HL-60 (cell line): ENCODE measurements around the gene SNAP91.
"Not testable (repeated sequence)": the region's sequence is repeated elsewhere in the genome, so short reads cannot be mapped to it uniquely, and the experiment has no call there.

ENCODE experiments used
- DNase-seq, 2 experiments: peaks; one replicate each; pipeline ENCODE4 v3.0.0-alpha.2; 2010 to 2020; ENCODE audit warnings: low read depth in 1 of 2, low spot score in 1 of 2
- H3K27ac ChIP-seq: fragments of 250-450 bp; sonication (Bioruptor Pico); replicated peaks from 2 replicates; pipeline ENCODE4 v1.5.1; 2020; ENCODE audit warnings: mild to moderate bottlenecking, moderate library complexity
- H3K27me3 ChIP-seq: fragments of 250-450 bp; sonication (Bioruptor Pico); 2 replicates; pipeline ENCODE4 v1.5.1; 2021; ENCODE audit warnings: mild to moderate bottlenecking, moderate library complexity; ENCODE audit not compliant: insufficient read depth, poor library complexity, severe bottlenecking
- H3K4me3 ChIP-seq: replicated peaks from 2 replicates; pipeline ENCODE4 v1.5.1; 2011; ENCODE audit warnings: mild to moderate bottlenecking, control low read depth, low read length; ENCODE audit not compliant: insufficient read depth
- GABPA ChIP-seq: IDR thresholded peaks from 2 replicates; pipeline ENCODE4 v1.6.1; 2012; ENCODE audit warnings: low read depth
- POLR2AphosphoS5 ChIP-seq: IDR thresholded peaks from 2 replicates; pipeline ENCODE4 v1.6.1; 2012; ENCODE audit warnings: low read depth
- SPI1 ChIP-seq: IDR thresholded peaks from 2 replicates; pipeline ENCODE4 v1.6.1; 2012; ENCODE audit warnings: low read depth, mild to moderate bottlenecking, borderline replicate concordance
- TF ChIP-seq, protein P1 (sequence below): IDR thresholded peaks from 2 replicates; pipeline ENCODE4 v1.6.1; 2012; ENCODE audit warnings: low read depth; ENCODE audit not compliant: insufficient replicate concordance
- TF ChIP-seq, protein P2 (sequence below): IDR thresholded peaks from one replicate; pipeline ENCODE4 v1.5.1; 2011; ENCODE audit warnings: low read length, control low read depth, inconsistent platforms; ENCODE audit not compliant: insufficient read depth

The SNAP91 gene

DNA sequence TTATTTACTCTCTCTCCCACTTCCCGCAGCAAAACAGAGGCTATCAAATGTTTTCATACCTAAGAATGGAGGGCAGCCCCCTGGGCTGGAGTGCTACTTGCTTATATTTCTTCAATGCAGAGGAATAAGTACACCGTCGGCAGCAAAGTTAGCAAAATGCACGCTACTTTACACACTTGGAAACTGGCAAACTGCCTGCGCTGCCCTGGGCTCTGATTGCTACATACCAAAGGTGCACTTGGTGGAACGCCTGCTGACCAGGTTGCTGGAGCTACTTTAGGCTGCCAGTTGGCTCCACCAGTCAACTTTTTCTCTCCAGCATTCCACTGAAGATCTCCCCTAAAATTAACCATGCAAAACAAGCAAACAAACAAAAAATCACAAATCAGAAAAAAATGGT, 134.1 kb downstream of the SNAP91 start:
- TF ChIP-seq POLR2AphosphoS5 (no peak), SPI1 (no peak), GABPA (no peak)
- TF ChIP-seq, protein P1, sequence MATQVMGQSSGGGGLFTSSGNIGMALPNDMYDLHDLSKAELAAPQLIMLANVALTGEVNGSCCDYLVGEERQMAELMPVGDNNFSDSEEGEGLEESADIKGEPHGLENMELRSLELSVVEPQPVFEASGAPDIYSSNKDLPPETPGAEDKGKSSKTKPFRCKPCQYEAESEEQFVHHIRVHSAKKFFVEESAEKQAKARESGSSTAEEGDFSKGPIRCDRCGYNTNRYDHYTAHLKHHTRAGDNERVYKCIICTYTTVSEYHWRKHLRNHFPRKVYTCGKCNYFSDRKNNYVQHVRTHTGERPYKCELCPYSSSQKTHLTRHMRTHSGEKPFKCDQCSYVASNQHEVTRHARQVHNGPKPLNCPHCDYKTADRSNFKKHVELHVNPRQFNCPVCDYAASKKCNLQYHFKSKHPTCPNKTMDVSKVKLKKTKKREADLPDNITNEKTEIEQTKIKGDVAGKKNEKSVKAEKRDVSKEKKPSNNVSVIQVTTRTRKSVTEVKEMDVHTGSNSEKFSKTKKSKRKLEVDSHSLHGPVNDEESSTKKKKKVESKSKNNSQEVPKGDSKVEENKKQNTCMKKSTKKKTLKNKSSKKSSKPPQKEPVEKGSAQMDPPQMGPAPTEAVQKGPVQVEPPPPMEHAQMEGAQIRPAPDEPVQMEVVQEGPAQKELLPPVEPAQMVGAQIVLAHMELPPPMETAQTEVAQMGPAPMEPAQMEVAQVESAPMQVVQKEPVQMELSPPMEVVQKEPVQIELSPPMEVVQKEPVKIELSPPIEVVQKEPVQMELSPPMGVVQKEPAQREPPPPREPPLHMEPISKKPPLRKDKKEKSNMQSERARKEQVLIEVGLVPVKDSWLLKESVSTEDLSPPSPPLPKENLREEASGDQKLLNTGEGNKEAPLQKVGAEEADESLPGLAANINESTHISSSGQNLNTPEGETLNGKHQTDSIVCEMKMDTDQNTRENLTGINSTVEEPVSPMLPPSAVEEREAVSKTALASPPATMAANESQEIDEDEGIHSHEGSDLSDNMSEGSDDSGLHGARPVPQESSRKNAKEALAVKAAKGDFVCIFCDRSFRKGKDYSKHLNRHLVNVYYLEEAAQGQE = no peak
- TF ChIP-seq, protein P2, sequence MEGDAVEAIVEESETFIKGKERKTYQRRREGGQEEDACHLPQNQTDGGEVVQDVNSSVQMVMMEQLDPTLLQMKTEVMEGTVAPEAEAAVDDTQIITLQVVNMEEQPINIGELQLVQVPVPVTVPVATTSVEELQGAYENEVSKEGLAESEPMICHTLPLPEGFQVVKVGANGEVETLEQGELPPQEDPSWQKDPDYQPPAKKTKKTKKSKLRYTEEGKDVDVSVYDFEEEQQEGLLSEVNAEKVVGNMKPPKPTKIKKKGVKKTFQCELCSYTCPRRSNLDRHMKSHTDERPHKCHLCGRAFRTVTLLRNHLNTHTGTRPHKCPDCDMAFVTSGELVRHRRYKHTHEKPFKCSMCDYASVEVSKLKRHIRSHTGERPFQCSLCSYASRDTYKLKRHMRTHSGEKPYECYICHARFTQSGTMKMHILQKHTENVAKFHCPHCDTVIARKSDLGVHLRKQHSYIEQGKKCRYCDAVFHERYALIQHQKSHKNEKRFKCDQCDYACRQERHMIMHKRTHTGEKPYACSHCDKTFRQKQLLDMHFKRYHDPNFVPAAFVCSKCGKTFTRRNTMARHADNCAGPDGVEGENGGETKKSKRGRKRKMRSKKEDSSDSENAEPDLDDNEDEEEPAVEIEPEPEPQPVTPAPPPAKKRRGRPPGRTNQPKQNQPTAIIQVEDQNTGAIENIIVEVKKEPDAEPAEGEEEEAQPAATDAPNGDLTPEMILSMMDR = no peak
- H3K27me3 ChIP-seq = no peaks in the 10 kb centered on the region
- no peak for DNase-seq
- no peak overlapping the region for H3K4me3 ChIP-seq
- no peak overlapping the region for H3K27ac ChIP-seq

DNA sequence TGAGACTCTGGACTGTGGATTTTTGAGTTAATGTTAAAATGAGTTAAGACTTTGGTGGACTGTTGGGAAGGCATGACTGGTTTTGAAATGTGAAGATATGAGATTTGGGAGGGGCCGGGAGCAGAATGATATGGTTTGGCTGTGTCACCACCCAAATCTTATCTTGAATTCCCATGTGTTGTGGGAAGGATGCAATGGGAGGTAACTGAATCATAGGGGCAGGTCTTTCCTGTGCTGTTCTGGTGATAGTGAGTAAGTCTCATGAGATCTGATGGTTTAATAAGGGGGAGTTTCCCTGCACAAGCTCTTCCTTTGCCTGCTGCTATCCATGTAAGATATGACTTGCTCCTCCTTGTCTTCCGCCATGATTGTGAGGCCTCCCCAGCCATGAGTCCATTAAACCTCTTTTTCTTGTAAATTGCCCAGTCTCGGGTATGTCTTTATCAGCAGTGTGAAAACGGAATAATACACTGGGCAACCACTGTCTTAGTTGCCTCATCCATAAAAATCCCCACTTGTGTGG, 137.2 kb downstream of the SNAP91 start:
- not testable (repeated sequence) for DNase-seq, H3K27ac ChIP-seq, H3K4me3 ChIP-seq, H3K27me3 ChIP-seq

DNA sequence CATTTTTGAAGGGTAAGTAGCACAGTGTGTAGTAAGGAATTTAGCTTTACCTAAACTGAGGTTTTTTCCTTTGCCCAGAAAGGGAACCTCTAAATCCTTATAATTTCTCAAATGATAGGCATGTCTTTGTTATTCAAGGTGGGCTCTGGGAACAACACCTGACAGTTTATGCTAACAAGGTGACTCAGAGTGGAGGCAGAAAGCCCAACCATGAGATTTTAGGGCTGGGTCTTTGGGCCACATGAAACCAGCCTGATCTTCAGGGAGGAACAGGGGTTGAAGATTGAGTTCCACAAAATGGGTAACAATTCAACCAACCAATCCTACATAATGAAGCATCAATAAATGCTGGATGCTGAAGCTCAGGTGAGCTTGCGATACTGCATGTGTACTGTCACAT, 149.9 kb downstream of the SNAP91 start:
- Histone ChIP-seq H3K27ac (no peak overlapping the region), H3K27me3 (no peaks in the 10 kb centered on the region), H3K4me3 (no peak overlapping the region)
- TF ChIP-seq POLR2AphosphoS5 (no peak), GABPA (no peak), SPI1 (no peak)
- TF ChIP-seq, protein P2 = no peak
- TF ChIP-seq, protein P1 = no peak
- no peak for DNase-seq

DNA sequence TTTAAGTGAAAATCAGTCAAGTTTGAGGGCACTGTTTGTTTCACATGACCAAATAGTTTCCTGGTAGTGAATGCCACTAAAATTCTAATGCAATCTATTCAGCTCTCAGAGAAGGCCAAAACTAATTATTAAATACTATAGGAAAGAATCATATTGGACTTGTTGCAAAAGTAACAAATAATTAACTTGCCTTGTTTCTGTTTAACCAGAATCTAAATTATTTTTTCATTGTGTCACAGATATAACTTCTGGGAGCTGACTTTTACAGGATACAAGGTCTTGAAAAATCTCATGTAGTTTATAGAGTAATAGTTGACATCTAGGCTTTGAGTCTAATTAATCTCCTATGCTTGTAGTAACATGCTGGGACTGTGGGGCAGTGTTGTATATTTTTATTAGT, 152.0 kb downstream of the SNAP91 start:
- DNase-seq = no peak
- H3K27ac ChIP-seq = no peak overlapping the region
- TF ChIP-seq, protein P2 = no peak
- TF ChIP-seq, protein P1 = no peak
- no peak for TF ChIP-seq SPI1
- TF ChIP-seq POLR2AphosphoS5 = no peak
- no peak for TF ChIP-seq GABPA
- H3K4me3 ChIP-seq = no peak overlapping the region
- H3K27me3 ChIP-seq = no peaks in the 10 kb centered on the region

DNA sequence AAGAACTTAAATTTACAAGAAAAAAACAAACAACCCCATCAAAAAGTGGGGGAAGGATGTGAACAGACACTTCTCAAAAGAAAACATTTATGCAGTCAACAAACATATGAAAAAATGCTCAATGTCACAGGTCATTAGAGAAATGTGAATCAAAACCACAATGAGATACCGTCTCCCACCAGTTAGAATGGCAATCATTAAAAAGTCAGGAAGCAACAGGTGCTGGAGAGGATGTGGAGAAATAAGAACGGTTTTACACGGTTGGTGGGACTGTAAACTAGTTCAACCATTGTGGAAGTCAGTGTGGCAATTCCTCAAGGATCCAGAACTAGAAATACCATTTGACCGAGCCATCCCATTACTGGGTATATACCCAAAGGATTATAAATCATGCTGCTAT, 157.2 kb downstream of the SNAP91 start:
- not testable (repeated sequence) for DNase-seq, H3K27ac ChIP-seq, H3K4me3 ChIP-seq, H3K27me3 ChIP-seq
